HG03280 (cell line): Measurements from ENCODE around the gene CCDC85C.

Source experiments
- ATAC-seq: cut with Tn5 transposase; IDR thresholded peaks from one replicate; pipeline ENCODE4 v1.9.1; 2021; ENCODE audit warnings: mild to moderate bottlenecking, moderate library complexity; ENCODE audit not compliant: unreplicated experiment

Gene CCDC85C

DNA sequence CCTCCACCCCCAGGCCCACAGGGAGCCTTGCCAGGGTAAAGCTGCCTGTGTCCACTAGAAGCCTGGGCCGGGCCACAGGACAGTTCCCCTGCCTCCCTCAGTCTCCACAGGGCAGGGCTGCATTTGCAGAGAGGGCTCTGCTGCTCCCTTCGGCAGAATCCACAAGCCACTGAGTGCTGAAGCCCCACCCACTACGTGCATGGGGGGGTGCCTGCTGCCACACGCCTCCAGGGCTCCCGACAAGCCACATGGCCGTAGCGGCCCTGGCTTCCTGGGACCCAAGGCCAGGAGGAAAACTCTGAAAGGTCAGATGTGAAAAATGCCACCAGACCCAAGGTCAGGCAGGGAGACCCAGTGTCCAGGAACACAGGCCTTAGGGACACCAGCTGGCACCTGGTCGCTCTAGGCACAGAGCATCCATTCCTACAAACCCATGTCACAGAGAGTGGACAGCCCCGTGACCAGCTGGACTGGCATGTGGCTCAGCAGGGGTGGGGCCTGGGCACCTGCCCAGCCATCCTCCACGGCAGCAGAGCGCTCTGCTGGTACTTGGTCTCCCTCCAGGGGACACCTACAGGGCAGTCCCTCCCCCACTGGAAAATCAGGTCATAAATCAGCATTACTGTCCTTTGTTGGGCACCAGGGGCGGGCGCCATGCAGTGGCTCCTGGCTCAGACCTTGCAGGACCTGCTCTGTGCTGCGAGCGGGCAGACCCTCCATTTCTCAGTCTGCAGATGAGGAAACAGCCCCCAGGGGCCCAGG lies 42.9 kb downstream of the CCDC85C start:
- no peak for ATAC-seq

DNA sequence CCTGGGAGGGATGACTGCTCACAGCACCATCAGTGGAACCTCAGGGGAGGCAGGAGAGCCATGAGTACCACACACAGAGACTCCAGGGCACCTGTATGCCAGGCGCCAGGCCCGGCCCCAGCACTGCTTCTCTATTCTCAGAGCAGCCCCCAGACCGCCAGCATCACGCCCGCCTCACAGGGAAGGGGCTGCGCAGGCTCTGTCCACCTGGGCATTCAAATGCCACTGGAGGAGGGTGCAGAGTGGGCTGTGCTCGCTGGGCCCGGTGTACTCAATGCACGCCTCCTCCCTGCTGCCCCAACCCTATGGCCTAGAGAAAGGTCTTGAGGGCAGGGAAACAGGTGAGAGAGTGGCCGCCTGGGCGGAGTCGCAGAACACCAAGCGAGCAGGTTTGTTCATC lies 43.6 kb downstream of the CCDC85C start:
- ATAC-seq: no peak

DNA sequence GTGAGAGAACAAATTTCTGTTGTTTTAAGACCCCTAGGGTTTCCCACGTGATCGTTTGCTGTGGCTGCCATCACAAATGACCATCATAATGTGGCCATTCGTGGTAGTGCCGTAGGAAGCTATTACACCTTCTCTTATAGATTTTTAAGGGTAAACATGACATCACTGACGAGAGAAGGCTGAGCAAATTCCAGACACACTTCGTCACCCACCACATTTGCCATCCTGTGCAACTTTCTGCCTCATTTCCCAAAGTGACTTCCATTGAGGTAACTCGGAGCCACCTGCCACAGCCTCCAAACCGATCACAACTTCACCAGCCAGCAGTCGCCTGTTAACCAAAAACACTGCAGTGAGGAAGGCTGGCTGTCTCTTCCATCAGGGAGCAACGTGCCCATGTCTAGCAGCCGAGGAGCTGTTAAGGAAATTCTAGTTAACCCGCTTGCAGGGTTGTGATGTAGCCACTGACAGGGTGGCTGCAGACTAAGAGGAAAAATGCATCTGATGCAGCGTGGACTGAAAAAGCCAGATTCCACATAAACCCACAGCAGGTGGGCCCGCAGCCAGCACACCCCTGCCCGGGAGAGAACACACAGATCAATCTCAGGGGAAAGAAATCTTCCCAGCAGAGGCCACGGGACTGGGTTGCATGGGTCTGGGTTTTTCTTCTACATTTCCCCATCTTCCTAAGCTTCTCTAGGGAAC lies 44.6 kb downstream of the CCDC85C start:
- no peak for ATAC-seq

DNA sequence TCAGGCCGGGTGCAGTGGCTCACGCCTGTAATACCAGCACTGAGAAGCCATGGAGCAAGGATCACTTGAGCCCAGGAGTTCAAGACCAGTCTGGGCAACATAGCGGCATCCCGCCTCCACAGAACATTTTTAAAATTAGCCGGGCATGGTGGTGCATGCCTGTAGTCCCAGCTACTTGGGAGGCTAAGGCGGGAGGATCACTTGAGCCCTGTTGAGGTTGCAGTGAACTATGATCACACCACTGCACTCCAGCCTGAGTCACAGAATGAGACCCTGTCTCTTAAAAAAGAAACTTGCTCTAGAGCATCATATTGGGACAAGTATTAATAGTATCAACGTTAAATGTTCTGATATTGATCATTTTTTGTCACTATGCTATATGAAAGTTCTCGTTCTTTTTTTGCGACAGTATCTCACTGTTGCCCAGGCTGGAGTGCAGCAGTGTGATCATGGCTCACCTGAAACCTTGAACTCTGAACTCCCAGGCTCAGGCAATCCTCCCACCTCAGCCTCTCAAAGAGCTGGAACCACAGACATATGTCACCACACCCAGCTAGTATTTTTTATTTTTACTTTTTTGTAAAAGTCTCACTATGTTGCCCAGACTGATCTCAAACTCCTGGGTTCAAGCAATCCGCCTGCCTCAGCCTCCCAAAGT lies 47.7 kb downstream of the CCDC85C start:
- no peak for ATAC-seq

DNA sequence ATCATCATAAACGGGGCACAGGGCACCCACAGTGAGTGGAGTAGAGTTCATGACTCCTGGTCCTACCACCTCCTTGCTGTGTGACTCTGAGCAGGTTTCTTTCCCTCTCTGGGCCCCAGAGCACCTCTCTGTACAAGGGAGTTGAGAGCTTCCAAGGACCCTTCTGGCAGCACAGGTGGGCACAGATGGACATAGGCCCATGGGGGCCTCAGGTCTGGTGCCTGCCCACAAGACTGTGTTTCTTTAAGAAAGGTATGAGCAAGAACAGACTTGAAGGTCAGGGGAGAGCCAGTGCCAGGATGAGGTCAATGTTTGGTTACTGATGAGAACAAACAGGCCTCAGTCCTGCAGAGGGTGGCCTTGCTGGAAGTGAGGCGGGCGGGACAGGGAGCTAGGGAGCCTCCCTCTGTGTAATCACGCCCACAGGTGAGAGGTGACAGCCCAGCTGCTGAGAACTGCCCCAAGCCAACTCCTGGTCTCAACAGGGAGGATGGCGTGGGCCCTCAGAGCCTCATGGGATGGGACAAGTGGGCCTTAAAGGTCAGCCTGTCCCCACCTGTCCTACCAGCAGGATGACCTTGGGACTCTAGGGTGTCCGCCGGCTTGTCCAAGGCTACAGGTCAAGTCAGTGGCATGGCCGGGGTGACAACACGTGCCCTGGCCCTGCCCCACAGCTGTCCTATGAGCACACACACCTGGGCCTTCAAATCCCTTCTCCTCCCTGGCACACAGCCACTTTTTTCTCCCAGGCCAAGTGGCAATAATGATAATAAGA lies 49.1 kb downstream of the CCDC85C start:
- no peak for ATAC-seq

DNA sequence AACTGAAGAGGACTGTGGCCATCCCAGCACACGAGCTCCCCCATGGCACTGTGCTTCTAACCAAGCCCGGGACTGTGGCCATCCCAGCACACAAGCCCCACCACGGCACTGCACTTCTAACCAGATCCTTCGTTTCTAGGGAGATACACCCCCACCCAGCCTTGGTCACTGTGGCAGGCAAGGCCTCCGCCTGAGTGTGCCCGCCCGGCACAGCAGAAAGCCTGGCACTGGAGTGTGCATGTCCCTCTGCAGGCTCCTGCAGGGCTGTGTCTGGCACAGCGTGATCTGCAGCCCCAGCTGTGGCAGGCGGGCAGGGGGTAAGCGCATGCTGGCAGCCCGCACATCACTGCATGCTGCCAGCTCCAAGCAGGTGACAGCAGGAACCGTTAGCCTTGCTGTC lies 49.8 kb downstream of the CCDC85C start:
- ATAC-seq: no peak

DNA sequence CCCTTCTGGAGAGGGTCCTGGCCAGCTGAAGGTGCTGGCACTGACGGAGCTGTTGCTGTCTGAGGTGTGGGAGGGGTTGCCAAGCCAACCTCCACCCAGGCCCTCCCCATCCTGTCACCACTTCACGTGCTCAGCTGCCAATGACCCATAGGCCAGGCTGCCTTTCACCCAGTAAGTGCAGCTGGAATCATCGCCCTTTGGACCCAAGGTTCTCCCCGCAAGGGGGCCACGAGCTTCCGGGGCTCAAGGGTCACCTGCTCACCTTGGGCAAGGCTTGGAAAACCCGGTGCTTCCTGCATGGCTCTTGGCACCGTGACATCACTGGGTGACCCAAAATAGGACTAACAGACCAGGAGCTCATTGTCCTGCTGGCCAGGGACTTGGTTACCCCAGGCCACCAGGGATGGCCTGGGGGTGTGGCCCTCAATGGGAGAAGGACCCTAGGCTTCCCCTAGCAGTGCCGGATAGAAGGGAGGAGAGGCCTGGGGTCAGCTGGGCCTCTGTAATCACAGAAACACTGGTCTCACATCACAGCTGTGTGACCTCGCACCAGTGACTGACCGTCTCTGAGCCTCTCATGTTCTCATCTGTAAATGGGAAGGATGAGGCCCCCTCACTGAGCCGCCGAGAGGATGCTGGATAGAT lies 51.3 kb downstream of the CCDC85C start:
- ATAC-seq: no peak

DNA sequence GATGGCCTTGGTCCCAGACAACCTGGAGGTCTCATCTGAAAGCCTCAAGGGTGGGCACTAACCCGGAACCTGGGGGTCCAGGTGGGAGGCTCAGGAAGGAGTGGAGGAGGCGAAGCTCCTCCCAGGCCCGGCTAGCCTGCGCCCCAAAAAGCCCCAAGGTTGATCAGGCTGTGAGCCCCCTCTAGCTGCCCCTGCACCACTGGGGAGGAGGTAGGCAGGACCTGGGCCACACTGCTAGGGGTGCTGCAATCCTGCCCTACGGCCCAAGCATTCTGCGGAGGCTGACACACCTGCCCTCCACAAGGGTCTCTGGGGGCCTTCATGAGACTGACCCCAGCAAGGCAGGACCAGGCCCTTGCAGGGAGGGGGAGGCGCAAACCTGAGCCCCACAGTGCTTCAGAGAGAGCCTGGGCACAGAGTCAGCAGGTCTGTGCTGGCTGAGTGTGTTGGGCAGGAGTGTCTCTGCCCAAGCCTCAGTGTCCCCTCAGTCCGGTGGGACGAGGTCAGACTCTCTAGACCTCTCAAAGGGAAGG lies 51.9 kb downstream of the CCDC85C start:
- ATAC-seq: no peak

DNA sequence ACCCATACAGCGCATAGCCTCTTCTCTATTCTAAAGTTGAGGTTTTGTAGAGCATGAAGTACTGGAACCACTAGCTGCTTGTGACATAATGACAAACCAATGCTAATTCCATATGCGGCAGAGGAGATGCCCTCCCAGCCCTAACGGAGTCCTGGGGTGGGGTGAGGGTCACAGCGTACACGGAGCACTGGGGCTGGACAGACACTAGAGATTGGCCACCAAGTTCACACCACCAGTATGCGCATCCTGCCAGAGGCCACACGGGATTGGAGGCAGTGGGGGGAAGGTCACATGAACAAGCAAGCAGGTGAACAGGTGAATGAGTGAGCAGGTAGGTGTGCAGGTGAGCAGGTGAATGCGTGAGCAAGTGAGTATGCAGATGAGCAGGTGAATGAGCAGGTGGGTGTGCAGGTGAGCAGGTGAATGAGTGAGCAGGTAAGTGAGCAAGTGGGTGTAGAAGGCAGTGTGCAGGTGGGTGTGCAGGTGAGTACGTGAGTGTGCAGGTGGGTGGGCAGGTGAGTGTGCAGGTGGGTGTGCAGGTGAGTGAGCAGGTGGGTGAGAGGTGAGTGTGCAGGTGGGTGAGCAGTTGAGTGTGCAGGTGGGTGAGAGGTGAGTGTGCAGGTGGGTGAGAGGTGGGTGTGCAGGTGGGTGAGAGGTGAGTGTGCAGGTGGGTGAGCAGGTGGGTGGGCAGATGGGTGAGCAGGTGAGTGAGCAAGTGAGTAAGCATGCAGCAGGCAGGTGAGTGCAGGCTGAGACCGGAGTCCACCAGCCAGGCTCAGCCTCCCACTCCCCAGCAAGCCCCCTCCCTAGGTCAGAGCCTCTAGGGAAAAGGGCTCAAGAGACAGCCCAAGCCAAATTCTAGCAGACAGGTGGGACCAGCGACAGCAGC lies 52.7 kb downstream of the CCDC85C start:
- no peak for ATAC-seq

DNA sequence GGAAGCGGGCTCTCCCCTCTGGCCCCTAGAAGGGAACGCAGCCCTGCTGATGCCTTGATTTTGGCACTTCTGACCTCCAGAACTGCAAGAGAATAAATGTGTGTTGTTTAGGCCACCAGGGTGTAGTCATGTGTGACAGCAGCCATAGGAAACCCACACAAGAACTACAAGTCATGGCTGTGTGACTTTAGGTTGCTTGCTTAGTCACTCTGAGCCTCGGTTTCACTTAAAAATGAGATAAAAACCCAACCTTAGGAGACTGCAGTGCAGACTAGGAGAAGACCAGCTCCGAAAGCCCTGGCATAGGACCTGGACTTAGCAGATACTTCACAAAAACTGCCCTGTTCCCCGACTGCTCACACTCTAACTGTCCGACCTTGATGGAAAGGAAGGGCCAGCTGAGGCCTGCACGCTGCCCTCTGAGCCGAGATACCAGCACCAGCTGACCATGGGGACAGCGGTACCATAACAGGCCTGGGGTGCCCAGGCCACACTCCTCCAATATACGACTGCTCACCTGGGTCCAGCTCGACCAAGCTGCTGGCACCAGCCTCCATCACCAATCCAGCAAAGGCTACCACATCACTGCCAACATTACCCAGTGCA lies 53.5 kb downstream of the CCDC85C start:
- no peak for ATAC-seq

DNA sequence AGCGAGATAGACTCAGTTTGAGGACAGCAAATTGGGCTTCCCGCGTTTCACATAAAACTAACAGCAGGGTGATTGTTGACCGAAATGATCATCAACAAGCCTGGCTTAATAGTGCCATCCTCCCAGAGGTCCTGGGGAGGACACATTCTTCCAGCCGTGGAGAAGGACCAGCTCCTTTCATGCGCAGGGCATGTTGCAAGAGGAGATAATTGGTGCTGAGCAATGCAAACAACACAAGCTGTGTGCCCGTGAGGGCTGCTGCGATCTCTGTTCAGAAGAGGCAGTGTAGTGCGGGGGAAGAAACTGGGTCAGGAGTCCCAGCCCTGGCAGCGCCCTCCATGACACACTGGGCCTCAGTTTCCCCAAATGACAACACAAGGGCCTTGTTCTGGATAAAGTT lies 54.3 kb downstream of the CCDC85C start:
- ATAC-seq: no peak

DNA sequence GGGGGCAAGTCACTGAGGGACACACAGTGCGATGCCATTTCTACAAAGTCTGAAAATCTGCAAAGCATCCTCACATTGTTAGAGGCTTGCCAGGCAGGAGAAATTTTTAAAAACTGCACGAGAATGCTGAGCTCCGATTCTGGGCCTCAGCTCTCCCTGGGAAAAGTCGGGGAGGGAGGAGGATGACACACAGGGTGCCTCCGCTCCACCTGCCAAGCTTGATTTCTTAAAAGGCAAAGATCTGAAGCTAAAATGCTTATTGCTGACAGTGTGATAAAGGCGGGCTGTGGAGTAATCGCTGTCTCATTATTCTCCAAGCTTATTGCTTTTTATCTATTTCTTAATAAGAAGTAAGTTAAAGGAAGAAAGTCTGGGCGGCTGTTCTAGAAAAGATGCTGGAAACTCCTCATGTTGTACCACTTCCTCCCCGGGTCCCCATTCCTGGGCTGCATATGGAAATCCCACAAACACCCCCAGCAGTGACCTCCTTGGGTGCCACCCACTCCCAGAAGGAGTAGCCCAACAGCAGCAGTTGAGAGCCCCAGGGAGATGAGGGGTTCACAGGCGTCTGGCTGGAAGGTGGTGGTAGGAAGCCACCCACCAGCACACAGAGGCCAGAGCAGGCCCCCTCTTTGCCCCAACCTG lies 55.0 kb downstream of the CCDC85C start:
- no peak for ATAC-seq

DNA sequence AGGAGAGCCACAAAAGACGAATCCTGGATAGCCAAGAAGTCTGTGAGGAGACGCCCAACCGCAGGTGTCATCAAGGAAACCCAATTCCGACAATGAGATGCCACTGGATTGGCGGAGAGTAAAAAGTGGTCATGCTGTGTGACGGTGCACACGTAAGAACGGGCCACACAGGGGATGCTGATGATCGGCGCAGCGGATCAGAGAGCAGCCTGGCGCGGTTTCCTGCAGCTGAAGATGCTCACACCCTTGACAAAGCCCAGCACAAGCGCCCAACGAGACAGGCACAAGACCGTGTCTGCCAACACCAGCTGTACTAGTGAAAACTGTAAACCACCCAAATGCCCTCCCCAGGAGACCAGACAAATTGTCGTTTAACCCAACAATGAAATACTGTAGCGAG lies 55.8 kb downstream of the CCDC85C start:
- no peak for ATAC-seq

DNA sequence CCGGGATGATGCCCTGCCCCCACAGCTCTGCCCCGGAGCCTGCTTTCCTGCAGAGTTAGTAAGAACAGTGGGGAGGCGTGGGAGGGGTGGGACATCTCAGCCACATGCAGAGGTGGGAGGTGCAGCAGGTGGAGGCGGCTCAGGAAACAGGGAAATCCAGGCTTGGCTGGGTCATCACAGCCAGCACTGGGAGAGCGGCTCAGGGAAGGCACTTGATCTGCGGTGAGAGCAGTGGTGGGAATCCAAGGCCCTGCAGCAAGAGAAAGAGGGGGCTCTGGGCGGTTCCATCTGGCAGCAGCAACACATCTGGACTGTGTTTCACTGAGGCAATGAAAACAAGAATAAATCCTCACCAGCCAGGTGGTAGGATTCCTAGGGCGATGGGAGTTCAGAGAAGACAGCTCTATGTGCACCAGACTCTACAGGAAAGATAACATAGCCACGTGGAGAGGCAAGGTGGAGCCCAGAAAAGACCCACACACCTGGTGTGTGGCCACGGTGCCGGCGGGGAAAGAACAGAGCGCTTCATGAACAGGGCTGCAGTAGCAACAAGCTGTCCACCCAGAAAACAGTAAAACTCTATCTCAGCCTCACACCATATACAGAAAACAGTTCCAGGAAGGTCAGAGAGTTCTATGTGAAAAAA lies 57.6 kb downstream of the CCDC85C start:
- ATAC-seq: no peak

DNA sequence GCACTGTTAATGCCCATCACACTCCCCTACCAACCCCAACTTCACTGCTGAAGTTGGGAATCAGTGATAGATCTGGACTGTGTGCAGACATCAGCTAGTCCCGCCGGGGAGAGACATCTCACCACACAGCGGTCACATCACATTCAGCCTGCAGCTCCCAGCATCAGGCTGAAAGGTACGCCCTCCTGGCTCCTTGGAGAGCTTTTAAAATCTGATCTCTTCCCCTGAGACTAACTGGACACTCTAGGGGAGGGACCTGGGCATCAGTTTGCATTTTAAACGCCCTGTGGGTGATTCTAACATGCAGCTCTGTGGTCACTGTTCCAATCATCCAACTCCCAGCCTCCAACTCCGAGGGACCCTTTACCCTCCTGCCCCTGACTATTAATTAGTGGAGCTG lies 58.4 kb downstream of the CCDC85C start:
- no peak for ATAC-seq

DNA sequence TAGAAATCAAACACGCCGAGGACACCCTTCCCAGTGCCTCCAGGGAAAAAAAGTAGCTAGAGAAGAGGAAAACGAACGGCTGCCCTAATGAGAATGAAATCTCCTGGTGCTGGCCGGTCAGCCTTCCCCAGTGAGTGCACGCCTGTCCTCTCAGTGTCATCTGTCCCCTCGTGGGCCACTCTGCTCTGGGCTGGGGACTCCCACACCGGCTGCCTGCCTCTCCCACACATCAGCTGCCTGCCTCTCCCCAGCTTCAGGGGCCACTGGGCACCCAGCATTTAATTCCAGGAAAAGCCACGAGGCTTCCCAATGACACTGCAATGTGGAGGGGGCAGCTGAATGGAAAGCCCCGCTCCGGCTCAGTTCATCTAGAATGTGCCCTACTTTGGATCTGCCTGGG lies 59.0 kb downstream of the CCDC85C start:
- no peak for ATAC-seq

DNA sequence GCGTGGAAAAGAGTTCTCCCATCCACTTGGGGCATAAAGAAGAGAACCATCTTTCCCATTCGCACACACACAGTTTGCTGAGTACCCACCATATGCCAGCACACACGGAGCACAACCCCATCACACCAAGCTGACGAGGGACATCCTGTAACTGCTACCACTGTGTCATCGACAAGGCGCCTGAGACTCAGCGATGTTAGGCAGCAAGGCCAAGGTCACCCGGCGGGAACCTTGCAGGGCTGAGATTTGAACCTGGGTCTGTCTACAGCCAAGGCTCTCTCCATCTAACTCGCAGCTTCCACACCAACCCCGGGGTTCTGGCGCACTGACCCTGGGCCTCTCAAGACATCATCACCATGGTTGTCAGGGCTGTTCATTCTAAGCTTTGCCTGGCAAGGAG lies 60.0 kb downstream of the CCDC85C start:
- ATAC-seq: no peak

DNA sequence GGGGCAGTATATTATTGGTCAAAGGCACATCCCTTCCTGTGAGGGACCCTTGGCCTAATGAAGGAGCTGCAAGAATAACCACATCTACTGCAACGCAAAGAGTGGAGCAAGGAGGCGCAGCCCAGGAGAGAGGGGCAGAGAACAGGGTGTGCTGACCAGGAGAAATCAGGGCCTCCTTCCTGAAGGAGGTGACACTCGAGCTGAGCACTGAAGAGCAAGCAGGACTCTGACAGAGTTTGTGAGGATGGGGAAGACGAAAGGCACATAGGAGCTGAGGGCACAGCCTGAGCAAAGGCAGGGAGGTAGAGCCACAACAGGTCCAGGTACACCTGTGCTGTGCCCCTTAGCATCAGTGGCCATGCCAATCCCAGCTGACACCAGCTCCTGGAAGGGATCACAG lies 60.6 kb downstream of the CCDC85C start:
- no peak for ATAC-seq
